A549 treated with RU486 at 1 μM for 4 hours (cell line): ENCODE results near the gene SLC5A3. TPM values are rescaled to one million over a fixed set of nuclear protein-coding genes. Genes with fewer than 3 reads are reported as not detected.

Experiments used
- total RNA-seq: library from RNA; stranded (reverse); fragments of 200-300 nt; extraction: Qiagen RNA extraction; gene quantifications from 5 replicates; pipeline ENCODE4 v1.2.3, GENCODE V29; 2022; ENCODE audit warnings: low read depth

Gene SLC5A3
- 1.1 to 4.0 TPM (median 3.6 TPM) in 5 replicates for total RNA-seq

DNA sequence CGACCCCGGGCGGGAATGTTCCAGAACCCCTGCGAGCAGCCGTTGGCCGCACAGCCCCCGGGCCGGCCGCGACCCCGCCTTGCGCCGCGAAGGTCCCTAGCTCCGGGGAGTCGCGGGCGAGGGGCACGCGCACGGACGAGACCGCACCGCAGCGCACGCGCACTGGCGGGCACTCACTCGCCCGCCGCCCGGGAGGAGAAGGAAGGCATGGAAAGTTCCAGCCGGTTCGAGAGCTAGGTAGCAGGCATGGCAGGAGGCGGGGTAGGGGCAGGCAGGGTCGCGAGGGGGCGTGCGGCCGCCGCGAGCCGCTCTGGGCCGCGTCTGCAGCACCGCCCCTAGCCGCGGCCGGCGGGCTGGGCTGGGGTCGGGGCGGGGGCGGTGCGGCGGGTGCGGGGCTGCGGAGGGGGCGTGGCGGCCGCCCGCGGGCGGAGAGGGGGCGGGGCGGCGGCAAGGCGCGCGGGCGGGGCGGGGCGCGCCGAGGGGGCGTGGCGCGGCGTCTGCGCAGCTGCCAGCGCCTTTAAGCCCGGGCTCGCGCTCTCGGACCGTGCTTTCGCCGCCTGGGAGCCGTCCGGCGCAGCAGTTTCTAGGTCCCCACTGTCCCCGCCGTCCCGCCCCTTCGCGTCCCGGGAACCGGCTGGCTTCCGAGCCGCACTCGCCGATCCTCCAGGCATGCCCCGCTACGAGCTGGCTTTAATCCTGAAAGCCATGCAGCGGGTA lies at the start of gene SLC5A3, which contains the start of gene MRPS6:
SLC5A3 (plus strand) TSS at position 547 of the 717 bp plus-strand sequence. CDS start 21,621 bp downstream, outside the sequence.
MRPS6 (plus strand) TSS at position 547 of the 717 bp plus-strand sequence; CDS start at position 670, 123 bp downstream.

Other genes starting within 250 kb of the SLC5A3 start
- gene ATP5PO, start 157.8 kb upstream of the SLC5A3 start, total RNA-seq: 135 to 176 TPM (median 153 TPM) in 5 replicates
- 40.3 to 51.2 TPM (median 44.6 TPM) in 5 replicates for gene MRPS6, start within 50 bp of the SLC5A3 start, total RNA-seq